ENCODE measurements around the gene KCNJ6. TPM values are rescaled to one million over a fixed set of nuclear protein-coding genes. Genes with fewer than 3 reads are reported as not detected.

KCNJ6 gene
- total RNA-seq, 1 experiment from 2014 or later: 1.2 TPM

DNA sequence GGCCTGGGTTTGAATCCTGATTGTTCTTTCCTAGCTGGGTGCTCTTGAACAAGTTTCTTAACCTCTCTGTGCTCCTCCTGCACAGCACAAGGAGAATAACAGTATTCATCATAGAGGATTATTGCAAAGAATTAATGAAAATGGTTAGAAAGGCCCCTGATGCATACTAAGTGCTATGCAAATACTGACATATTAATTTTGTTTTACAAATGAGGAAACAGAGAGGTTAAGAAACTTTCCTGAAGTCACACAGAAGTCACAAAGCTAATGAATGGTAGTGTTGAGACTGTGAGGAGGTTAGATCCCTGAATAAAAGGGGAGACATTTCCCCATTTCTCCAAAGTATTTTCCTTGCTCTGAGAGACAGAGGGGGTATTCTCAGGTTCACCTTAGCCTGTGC lies 99.0 kb downstream of the KCNJ6 start:
- H3K9me3 Mint-ChIP-seq: peaks cover 8 to 11% of the 10 kb centered on the region in 2 experiments
- Histone ChIP-seq H3K79me1 (ENCODE audit: insufficient read depth, low read depth, low read length, poor library complexity, severe bottlenecking) (no peaks in the 10 kb centered on the region), H3K56ac (ENCODE audit: insufficient read length, low read depth, low read length) (no peak overlapping the region), H3K4me2 (ENCODE audit: insufficient read depth, insufficient read length, low read length) (no peak overlapping the region), H2BK120ac (ENCODE audit: low read depth, low read length, poor library complexity, severe bottlenecking) (no peak overlapping the region), H3T11ph (ENCODE audit: low read length) (no peak overlapping the region), H4K8ac (replicated peaks; ENCODE audit: insufficient read length, low read depth, low read length) (no peak overlapping the region), H2AK5ac (ENCODE audit: insufficient read length, low read length) (no peak overlapping the region), H4K20me1 (ENCODE audit: control insufficient read depth, insufficient read depth, insufficient read length) (no peaks in the 10 kb centered on the region), H2BK20ac (ENCODE audit: low read depth, low read length, poor library complexity, severe bottlenecking) (no peak overlapping the region), H3K18ac (ENCODE audit: insufficient read length, low read depth, low read length) (no peak overlapping the region), H3K9me3 (ENCODE audit: control insufficient read depth, low read depth, low read length) (no peaks in the 10 kb centered on the region), H3K23ac (ENCODE audit: insufficient read length, low read depth, low read length) (no peak overlapping the region), H3K27ac (ENCODE audit: insufficient read length, low read depth, low read length) (no peak overlapping the region), H2AFZ (ENCODE audit: low read length) (no peak overlapping the region), H3K27me3 (ENCODE audit: insufficient read depth, low read length) (no peaks in the 10 kb centered on the region), H2BK5ac (ENCODE audit: insufficient read length, low read length) (no peak overlapping the region), H3K23me2 (ENCODE audit: insufficient read length, low read depth, low read length, poor library complexity, severe bottlenecking) (no peaks in the 10 kb centered on the region), H3K14ac (ENCODE audit: insufficient read depth, low read length) (no peak overlapping the region), H3K79me2 (ENCODE audit: insufficient read depth, low read length) (no peaks in the 10 kb centered on the region), H4K91ac (ENCODE audit: insufficient read length, low read depth, low read length) (no peak overlapping the region), H3K4me1 (ENCODE audit: insufficient read depth, low read length) (no peaks in the 10 kb centered on the region), H2BK15ac (ENCODE audit: low read depth, low read length) (no peak overlapping the region), H3K9ac (ENCODE audit: extremely low read depth, insufficient read length, low read length) (no peak overlapping the region), H3K4ac (ENCODE audit: low read depth, low read length) (no peak overlapping the region), H4K5ac (ENCODE audit: insufficient read length, low read depth, low read length) (no peak overlapping the region), H2BK12ac (ENCODE audit: insufficient read length, low read depth, low read length) (no peak overlapping the region)
- peaks cover 47 to 52% of the 10 kb centered on the region in 2 experiments for H3K4me1 Mint-ChIP-seq
- no peak overlapping the region for H3K27ac Mint-ChIP-seq
- no peak overlapping the region for H3K4me3 Mint-ChIP-seq
- peaks cover 0 to 23% (median 6%) of the 10 kb centered on the region in 3 experiments; a peak in 5 of 7 replicates for H3K36me3 Mint-ChIP-seq (ENCODE audit: insufficient read depth in 1 of 3, low read depth in 3 of 3)
- H3K27me3 Mint-ChIP-seq (ENCODE audit: low read depth): no peaks in the 10 kb centered on the region
- no peak for DNase-seq
- TF ChIP-seq, protein P1, sequence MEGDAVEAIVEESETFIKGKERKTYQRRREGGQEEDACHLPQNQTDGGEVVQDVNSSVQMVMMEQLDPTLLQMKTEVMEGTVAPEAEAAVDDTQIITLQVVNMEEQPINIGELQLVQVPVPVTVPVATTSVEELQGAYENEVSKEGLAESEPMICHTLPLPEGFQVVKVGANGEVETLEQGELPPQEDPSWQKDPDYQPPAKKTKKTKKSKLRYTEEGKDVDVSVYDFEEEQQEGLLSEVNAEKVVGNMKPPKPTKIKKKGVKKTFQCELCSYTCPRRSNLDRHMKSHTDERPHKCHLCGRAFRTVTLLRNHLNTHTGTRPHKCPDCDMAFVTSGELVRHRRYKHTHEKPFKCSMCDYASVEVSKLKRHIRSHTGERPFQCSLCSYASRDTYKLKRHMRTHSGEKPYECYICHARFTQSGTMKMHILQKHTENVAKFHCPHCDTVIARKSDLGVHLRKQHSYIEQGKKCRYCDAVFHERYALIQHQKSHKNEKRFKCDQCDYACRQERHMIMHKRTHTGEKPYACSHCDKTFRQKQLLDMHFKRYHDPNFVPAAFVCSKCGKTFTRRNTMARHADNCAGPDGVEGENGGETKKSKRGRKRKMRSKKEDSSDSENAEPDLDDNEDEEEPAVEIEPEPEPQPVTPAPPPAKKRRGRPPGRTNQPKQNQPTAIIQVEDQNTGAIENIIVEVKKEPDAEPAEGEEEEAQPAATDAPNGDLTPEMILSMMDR (conservative IDR thresholded peaks at IDR 0.05): no peak

Measured in H9 (cell line).